Tibial nerve (tissue), 4 donors: Measurements from ENCODE around the gene DKC1. TPM values are rescaled to one million over a fixed set of nuclear protein-coding genes. Genes with fewer than 3 reads are reported as not detected.

Experiments
- DNase-seq, 2 donors: peaks; one replicate each; pipeline ENCODE4 v3.0.0-alpha.2; 2019; ENCODE audit warnings: low spot score in 2 of 2
- H3K27ac ChIP-seq, 4 donors: fragments of 200-600 bp; sonication (generic) in 3 of 4; one replicate each; pipeline ENCODE4 v1.5.1; 2017 to 2019; ENCODE audit warnings: mild to moderate bottlenecking in 1 of 4
- H3K27me3 ChIP-seq, 2 donors: fragments of 200-600 bp; sonication (generic) in 1 of 2; one replicate each; pipeline versions ENCODE4 v1.5.1 to v1.6.0; 2017 to 2019
- H3K36me3 ChIP-seq, 3 donors: fragments of 200-600 bp; sonication (generic); one replicate each; pipeline ENCODE4 v1.5.1; 2018 to 2019
- H3K4me1 ChIP-seq, 4 donors: fragments of 200-600 bp; sonication (generic) in 3 of 4; one replicate each; pipeline ENCODE4 v1.5.1; 2017 to 2019
- H3K4me3 ChIP-seq, 4 donors: fragments of 200-600 bp; sonication (generic) in 3 of 4; one replicate each; pipeline ENCODE4 v1.5.1; 2017 to 2019; ENCODE audit warnings: mild to moderate bottlenecking in 1 of 4, moderate library complexity in 1 of 4
- H3K9me3 ChIP-seq, 4 donors: fragments of 200-600 bp; sonication (generic) in 3 of 4; one replicate each; pipeline ENCODE4 v1.5.1; 2017 to 2019
- CTCF ChIP-seq, 5 experiments: fragments of 200-600 bp in 3 of 5; fragments of 450-650 bp in 2 of 5; sonication (generic) in 3 of 5; IDR thresholded peaks; one replicate each; pipeline ENCODE4 v1.5.1; 2016 to 2019; ENCODE audit warnings: antibody characterized with exemption in 5 of 5, mild to moderate bottlenecking in 3 of 5, moderate library complexity in 2 of 5
- EP300 ChIP-seq, 2 donors: sonication (generic); formaldehyde crosslinking; IDR thresholded peaks; one replicate each; pipeline ENCODE4 v1.6.1; 2017; ENCODE audit warnings: antibody characterized with exemption in 2 of 2, mild to moderate bottlenecking in 1 of 2
- POLR2A ChIP-seq, 2 donors: fragments of 450-650 bp; IDR thresholded peaks; one replicate each; pipeline ENCODE4 v1.6.1; 2017; ENCODE audit warnings: antibody characterized with exemption in 2 of 2, mild to moderate bottlenecking in 2 of 2, moderate library complexity in 2 of 2
- WGBS, 2 donors: methylation state at CpG; one replicate each; pipeline ENCODE4 v1.1.5; 2018; 5-methylcytosine and 5-hydroxymethylcytosine counted together
- total RNA-seq, 4 donors: library from RNA; depleted of rRNA; stranded (reverse); fragments of >200 nt; gene quantifications; one replicate each; pipeline ENCODE4 v1.1.0, GENCODE V29; 2016

Gene DKC1
- total RNA-seq, 4 donors from 2014 or later: 24.1 to 37.8 (median 29.4) TPM

DNA sequence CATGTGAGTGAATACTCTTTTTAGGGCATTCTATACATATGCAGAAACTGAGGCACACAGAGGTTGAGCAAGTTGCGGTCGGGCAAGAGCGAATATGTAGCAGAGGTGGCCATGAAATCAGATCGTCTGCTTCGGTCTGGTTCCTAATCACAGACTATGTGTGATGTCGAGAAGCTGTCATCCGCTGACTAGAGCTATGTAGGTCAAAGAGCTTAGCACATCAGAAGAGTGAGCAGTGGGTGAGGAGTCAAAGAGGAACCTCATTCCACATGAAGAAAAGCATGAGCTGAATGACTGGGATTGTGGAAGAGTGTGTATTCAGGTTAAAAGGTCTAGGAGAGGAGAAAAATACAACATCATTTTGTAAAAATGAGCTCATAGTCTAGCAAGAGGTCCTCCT lies 30.8 kb upstream of the DKC1 start:
- 68 to 89% methylated on average over 7 of the region's 7 CpGs for WGBS, 2 donors
- peaks cover 0 to 98% (median 41%) of the 10 kb centered on the region in 4 donors for H3K4me1 ChIP-seq
- DNase-seq: no peak
- H3K4me3 ChIP-seq: no peak overlapping the region
- peak overlapping the region in 3 of 4 donors; percentile 71 to 83 (median 75) for H3K27ac ChIP-seq
- no peaks in the 10 kb centered on the region for H3K9me3 ChIP-seq
- TF ChIP-seq POLR2A (IDR thresholded peaks at IDR 0.05) (no peak), CTCF (IDR thresholded peaks at IDR 0.05) (no peak), EP300 (IDR thresholded peaks at IDR 0.05) (no peak)
- H3K27me3 ChIP-seq: no peaks in the 10 kb centered on the region
- H3K36me3 ChIP-seq: no peaks in the 10 kb centered on the region

GRCh38 chrX:154732421-154733065 lies 30.1 kb upstream of the DKC1 start:
- Histone ChIP-seq H3K27me3 (no peaks in the 10 kb centered on the region), H3K36me3 (no peaks in the 10 kb centered on the region), H3K27ac (peak overlapping the region in 3 of 4 donors; percentile 66 to 83 (median 71)), H3K4me1 (peaks cover 0 to 95% (median 38%) of the 10 kb centered on the region in 4 donors), H3K9me3 (no peaks in the 10 kb centered on the region), H3K4me3 (no peak overlapping the region)
- DNase-seq: no peak
- 26 to 38% methylated on average over 4 to 5 of the region's 5 CpGs for WGBS, 2 donors
- TF ChIP-seq POLR2A (IDR thresholded peaks at IDR 0.05): no peak
- no peak for TF ChIP-seq CTCF (IDR thresholded peaks at IDR 0.05)
- no peak for TF ChIP-seq EP300 (IDR thresholded peaks at IDR 0.05)

DNA sequence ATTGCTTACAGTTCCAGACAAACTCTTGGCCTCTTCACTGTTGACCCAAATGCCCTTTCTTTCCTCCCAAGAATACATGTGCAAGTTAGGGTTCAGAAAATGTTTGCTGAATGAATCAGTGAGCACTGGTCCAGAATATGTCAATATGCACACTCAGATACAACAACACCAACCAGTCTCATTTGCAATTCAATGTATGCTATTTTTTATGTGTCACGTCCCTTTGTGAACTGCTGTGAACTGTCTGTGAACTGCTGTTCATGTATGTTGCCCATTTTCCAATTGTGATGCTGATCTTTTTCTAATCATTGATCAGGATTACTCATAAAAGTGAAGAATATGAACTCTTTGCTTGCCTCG lies 29.6 kb upstream of the DKC1 start:
- Histone ChIP-seq H3K36me3 (no peaks in the 10 kb centered on the region), H3K27me3 (no peaks in the 10 kb centered on the region), H3K4me3 (no peak overlapping the region), H3K9me3 (no peaks in the 10 kb centered on the region), H3K4me1 (peaks cover 0 to 94% (median 37%) of the 10 kb centered on the region in 4 donors), H3K27ac (peak overlapping the region in 3 of 4 donors; percentile 66 to 83 (median 71))
- DNase-seq: no peak
- TF ChIP-seq POLR2A (IDR thresholded peaks at IDR 0.05): no peak
- TF ChIP-seq CTCF (IDR thresholded peaks at IDR 0.05): no peak
- no peak for TF ChIP-seq EP300 (IDR thresholded peaks at IDR 0.05)
- 50 to 67% methylated on average over 2 of the region's 2 CpGs for WGBS, 2 donors

DNA sequence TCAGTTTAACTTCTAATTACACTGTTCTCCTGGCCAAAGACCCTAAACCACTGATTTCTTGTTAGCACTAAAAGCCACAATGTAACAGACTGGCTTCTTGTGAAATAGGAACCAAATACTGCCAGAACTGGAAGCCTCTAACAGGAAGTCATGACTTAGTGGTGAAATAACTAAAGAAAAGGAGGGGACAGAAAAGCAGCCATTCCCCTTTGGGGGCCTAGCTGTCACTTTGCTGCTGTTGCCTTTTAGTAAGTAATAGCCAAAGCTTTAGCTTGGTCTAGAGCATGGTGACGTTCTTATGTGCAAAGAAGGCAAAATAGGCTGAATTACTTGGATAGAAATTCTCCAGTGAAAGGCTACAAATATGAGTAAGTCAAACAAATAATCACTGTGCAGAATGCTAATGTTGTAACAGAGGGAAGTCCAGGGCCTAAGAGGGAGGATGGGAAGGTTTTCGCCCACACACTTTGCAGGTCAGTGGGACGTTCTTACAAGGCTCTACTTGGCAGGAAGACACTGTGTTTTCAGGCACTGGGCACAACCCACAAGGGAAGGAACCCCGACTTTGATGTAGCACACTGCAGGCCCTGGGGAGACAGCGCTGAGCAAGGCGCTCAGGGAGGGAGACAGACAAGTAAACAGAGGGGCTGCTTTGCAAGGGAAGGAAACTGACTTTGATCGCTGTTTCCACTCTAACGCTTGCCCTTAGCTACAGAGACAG lies 28.4 kb upstream of the DKC1 start:
- Histone ChIP-seq H3K27me3 (no peaks in the 10 kb centered on the region), H3K36me3 (no peaks in the 10 kb centered on the region), H3K9me3 (no peaks in the 10 kb centered on the region), H3K4me1 (peaks cover 0 to 89% (median 32%) of the 10 kb centered on the region in 4 donors), H3K27ac (peak overlapping the region; percentile 31 to 83 (median 68)), H3K4me3 (no peak overlapping the region)
- TF ChIP-seq EP300 (IDR thresholded peaks at IDR 0.05) (peak in 1 of 2 donors; percentile 57), CTCF (IDR thresholded peaks at IDR 0.05) (no peak), POLR2A (IDR thresholded peaks at IDR 0.05) (no peak)
- DNase-seq: no peak
- 6 to 26% methylated on average over 7 to 8 of the region's 8 CpGs for WGBS, 2 donors
